ENCODE measurements around the gene PDE3A. TPM values are rescaled to one million over a fixed set of nuclear protein-coding genes. Genes with fewer than 3 reads are reported as not detected.

Gene PDE3A
- total RNA-seq, 4 donors from 2014 or later: 4.4 to 5.3 (median 4.9) TPM

DNA sequence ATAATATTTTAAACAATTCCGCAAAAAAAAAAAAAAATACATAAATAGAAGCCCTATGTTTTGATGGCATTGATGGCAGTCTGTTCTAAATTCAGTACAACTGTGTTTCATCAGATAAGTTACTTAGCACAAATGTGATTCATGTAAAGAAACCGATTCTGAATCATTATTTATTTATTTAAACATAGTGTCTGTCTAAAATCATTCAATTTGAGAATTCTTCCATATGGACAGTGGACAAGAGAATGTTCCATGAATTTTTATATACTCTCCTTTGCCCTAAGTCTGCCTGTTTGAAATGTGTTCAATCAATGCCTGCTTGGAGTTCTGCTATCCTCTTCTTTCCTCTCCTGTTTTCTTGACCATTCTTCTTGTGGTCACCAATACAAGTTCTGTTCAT is 126.5 kb downstream of the PDE3A start:
- DNase-seq (no peak), ATAC-seq (no peak)
- Histone ChIP-seq H3K36me3 (no peaks in the 10 kb centered on the region), H3K4me1 (no peaks in the 10 kb centered on the region), H3K9me3 (no peaks in the 10 kb centered on the region), H3K4me3 (no peak overlapping the region), H3K27ac (no peak overlapping the region), H3K27me3 (no peaks in the 10 kb centered on the region)
- TF ChIP-seq, protein P1, sequence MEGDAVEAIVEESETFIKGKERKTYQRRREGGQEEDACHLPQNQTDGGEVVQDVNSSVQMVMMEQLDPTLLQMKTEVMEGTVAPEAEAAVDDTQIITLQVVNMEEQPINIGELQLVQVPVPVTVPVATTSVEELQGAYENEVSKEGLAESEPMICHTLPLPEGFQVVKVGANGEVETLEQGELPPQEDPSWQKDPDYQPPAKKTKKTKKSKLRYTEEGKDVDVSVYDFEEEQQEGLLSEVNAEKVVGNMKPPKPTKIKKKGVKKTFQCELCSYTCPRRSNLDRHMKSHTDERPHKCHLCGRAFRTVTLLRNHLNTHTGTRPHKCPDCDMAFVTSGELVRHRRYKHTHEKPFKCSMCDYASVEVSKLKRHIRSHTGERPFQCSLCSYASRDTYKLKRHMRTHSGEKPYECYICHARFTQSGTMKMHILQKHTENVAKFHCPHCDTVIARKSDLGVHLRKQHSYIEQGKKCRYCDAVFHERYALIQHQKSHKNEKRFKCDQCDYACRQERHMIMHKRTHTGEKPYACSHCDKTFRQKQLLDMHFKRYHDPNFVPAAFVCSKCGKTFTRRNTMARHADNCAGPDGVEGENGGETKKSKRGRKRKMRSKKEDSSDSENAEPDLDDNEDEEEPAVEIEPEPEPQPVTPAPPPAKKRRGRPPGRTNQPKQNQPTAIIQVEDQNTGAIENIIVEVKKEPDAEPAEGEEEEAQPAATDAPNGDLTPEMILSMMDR (IDR thresholded peaks at IDR 0.05 in 4 of 5, conservative IDR thresholded peaks at IDR 0.05 in 1 of 5): no peak
- intact Hi-C loops (cut with DNase I; ENCODE audit: low total_unique reads) (no loop called here), in situ Hi-C loops (cut with MboI; ENCODE audit: low sequenced_read_pairs in 4 of 4) (no loop called here)

GRCh38 chr12:20495997-20496396 is 127.7 kb downstream of the PDE3A start:
- H3K4me1 ChIP-seq: no peaks in the 10 kb centered on the region
- in situ Hi-C loops (cut with MboI; ENCODE audit: low sequenced_read_pairs in 4 of 4): no loop called here
- H3K9me3 ChIP-seq: no peaks in the 10 kb centered on the region

DNA sequence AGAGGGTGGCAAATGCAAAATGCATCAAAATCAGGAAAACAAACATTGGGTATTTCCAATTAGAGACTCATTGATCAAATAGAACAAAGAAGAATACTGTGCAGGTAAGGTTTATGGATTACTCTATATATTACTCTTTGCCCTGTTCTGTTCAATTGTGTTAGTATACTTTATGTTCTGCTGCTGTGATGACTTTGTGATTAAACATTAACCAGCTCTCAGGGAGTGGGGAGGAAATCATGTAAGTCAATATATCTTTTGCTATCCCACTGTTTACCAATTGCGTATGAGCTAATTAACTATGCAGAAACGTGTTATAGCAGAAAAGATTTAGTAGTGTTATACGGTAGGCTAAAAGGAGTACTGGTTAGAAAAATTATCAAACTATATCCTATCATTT is 129.4 kb downstream of the PDE3A start:
- TF ChIP-seq POLR2A (IDR thresholded peaks at IDR 0.05): no peak
- TF ChIP-seq, protein P1 (IDR thresholded peaks at IDR 0.05 in 4 of 5, conservative IDR thresholded peaks at IDR 0.05 in 1 of 5): no peak
- Histone ChIP-seq H3K4me3 (no peak overlapping the region), H3K36me3 (no peaks in the 10 kb centered on the region), H3K27ac (no peak overlapping the region), H3K4me1 (no peaks in the 10 kb centered on the region), H3K27me3 (no peaks in the 10 kb centered on the region), H3K9me3 (no peaks in the 10 kb centered on the region)
- intact Hi-C loops (cut with DNase I; ENCODE audit: low total_unique reads) (no loop called here), in situ Hi-C loops (cut with MboI; ENCODE audit: low sequenced_read_pairs in 4 of 4) (no loop called here)
- no peak for ATAC-seq
- no peak for DNase-seq

More at GRCh38 chr12:20495997-20496396, 127.7 kb downstream of the PDE3A start:
- H3K27me3 ChIP-seq: no peaks in the 10 kb centered on the region
- no peak overlapping the region for H3K4me3 ChIP-seq
- H3K36me3 ChIP-seq: no peaks in the 10 kb centered on the region
- ATAC-seq (no peak), DNase-seq (no peak)
- TF ChIP-seq, protein P1 (IDR thresholded peaks at IDR 0.05 in 4 of 5, conservative IDR thresholded peaks at IDR 0.05 in 1 of 5): no peak
- no peak for TF ChIP-seq POLR2A (IDR thresholded peaks at IDR 0.05)
- H3K27ac ChIP-seq: no peak overlapping the region
- intact Hi-C loops (cut with DNase I; ENCODE audit: low total_unique reads): no loop called here

DNA sequence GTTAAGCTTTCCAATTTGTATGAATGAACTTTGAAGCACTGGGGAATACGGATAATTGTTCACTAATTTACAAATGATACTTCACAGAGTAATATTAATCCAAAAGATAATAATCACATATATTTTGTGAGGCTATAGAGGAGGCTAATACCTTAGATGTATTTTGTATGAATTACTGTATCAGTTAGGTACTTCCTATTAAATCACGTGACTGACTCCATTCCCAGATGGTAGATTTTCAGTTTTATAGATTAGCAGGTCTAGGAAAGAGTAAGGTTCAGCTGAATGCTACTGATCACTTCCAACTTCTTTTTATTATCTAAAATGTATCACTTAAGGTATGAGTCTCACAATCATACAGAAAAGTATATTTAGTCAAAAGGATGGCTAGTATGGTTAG is 133.6 kb downstream of the PDE3A start:
- ATAC-seq (no peak), DNase-seq (no peak)
- TF ChIP-seq, protein P1 (IDR thresholded peaks at IDR 0.05 in 4 of 5, conservative IDR thresholded peaks at IDR 0.05 in 1 of 5): no peak
- TF ChIP-seq POLR2A (IDR thresholded peaks at IDR 0.05): no peak
- no peak overlapping the region for H3K4me3 ChIP-seq
- in situ Hi-C loops (cut with MboI; ENCODE audit: low sequenced_read_pairs in 4 of 4) (no loop called here), intact Hi-C loops (cut with DNase I; ENCODE audit: low total_unique reads) (no loop called here)
- H3K27ac ChIP-seq: no peak overlapping the region
- H3K36me3 ChIP-seq: no peaks in the 10 kb centered on the region
- no peaks in the 10 kb centered on the region for H3K9me3 ChIP-seq
- H3K27me3 ChIP-seq: no peaks in the 10 kb centered on the region
- no peaks in the 10 kb centered on the region for H3K4me1 ChIP-seq

GRCh38 chr12:20503858-20504257 is 135.5 kb downstream of the PDE3A start:
- intact Hi-C loops (cut with DNase I; ENCODE audit: low total_unique reads): no loop called here
- no peak overlapping the region for H3K27ac ChIP-seq
- DNase-seq (no peak), ATAC-seq (no peak)
- H3K4me3 ChIP-seq: no peak overlapping the region
- TF ChIP-seq POLR2A (IDR thresholded peaks at IDR 0.05): no peak
- TF ChIP-seq, protein P1 (IDR thresholded peaks at IDR 0.05 in 4 of 5, conservative IDR thresholded peaks at IDR 0.05 in 1 of 5): no peak
- no peaks in the 10 kb centered on the region for H3K4me1 ChIP-seq
- in situ Hi-C loops (cut with MboI; ENCODE audit: low sequenced_read_pairs in 4 of 4): no loop called here
- H3K9me3 ChIP-seq: no peaks in the 10 kb centered on the region
- no peaks in the 10 kb centered on the region for H3K27me3 ChIP-seq
- H3K36me3 ChIP-seq: no peaks in the 10 kb centered on the region

Data from gastrocnemius medialis (tissue), 4 donors.